Panc1 (cell line): ENCODE measurements around the gene WNT7B.

Source experiments
- CTCF ChIP-seq: fragments of 450-650 bp; IDR thresholded peaks from 2 replicates; pipeline ENCODE4 v1.5.1; 2017; ENCODE audit warnings: mild to moderate bottlenecking
- POLR2AphosphoS5 ChIP-seq: IDR thresholded peaks from 2 replicates; pipeline ENCODE4 v1.6.1; 2012; ENCODE audit warnings: mild to moderate bottlenecking, low read depth, low read length, moderate library complexity
- REST ChIP-seq, 2 experiments: IDR thresholded peaks; 2 replicates each; pipeline ENCODE4 v1.6.1; 2011 to 2012; ENCODE audit warnings: low read depth in 2 of 2, control low read depth in 1 of 2, low read length in 1 of 2, mild to moderate bottlenecking in 1 of 2, moderate library complexity in 1 of 2; ENCODE audit not compliant: insufficient read depth in 1 of 2
- SIN3A ChIP-seq: IDR thresholded peaks from 2 replicates; pipeline ENCODE4 v1.6.1; 2012; ENCODE audit warnings: low read depth, mild to moderate bottlenecking, low read length, moderate library complexity, borderline replicate concordance; ENCODE audit not compliant: insufficient read depth

- TF ChIP-seq CTCF (no peak), SIN3A (no peak), POLR2AphosphoS5 (no peak), REST (IDR thresholded peaks at IDR 0.05; ENCODE audit: insufficient read depth in 1 of 2, low read depth in 2 of 2, low read length in 1 of 2) (no peak)
These were observed 21.0 kb upstream of the WNT7B start for GRCh38 chr22:45997777-45998637.
